Stimulated activated CD4-positive, alpha-beta T cell treated with anti-CD3 and anti-CD28 coated beads, Interleukin-2, amount 100 ng/mL, for 24 hours (primary cell): ENCODE measurements around the gene KCNMB4.
"Not testable (repeated sequence)": the region's sequence is repeated elsewhere in the genome, so short reads cannot be mapped to it uniquely, and the experiment has no call there.

Experiments used
- DNase-seq, 2 donors: peaks; one replicate each; pipeline ENCODE4 v3.0.0-alpha.2; 2020

Gene KCNMB4

DNA sequence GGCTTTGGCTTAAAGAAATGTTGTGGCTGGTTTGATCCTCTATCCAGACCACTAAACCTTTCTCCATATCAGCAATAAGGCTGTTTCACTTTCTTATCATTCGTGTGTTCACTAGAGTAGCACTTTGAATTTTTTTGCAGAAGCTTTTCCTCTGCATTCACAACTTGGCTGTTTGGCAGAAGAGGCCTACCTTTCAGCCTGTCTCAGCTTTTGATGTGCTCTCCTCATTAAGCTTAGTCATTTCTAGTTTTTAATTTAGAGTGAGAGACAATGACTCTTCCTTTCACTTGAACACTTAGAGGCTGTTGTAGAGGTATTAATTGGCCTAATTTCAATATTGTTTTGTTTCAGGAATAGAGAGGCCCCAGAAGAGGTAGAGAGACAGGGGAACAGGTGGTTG is 13.8 kb downstream of the KCNMB4 start:
- no peak for DNase-seq

DNA sequence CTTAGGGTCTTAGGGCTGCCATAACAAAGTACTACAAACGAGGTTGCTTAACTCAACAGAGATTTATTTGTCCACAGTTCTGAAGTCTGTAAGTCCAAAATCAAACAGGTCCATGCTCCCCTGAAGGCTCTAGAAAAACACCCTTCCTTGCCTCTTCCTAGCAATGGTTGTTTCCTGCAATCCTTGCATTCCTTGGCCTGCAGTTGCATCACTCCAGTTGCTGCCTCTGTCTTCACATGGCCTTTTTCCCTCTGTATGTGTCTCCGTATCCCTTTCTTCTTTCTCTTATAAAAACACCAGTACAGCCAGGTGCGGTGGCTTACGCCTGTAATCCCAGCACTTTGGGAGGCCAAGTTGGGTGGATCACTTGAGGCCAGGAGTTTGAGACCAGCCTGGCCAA is 17.4 kb downstream of the KCNMB4 start:
- DNase-seq = no peak

DNA sequence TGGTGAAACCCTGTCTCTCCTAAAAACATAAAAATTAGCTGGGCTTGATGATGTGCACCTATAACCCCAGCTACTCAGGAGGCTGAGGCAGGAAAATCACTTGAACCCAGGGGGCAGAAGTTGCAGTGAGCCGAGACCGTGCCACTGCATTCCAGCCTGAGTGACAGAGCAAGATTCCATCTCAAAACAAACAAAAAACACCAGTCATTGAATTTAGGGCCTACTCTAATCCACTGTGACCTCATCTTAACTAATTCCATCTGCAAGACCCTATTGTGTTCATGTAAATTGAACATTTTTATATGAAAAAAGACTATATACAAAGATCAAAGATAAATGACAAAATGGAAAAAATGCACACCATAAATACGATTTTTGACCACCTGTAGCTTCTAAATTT is 17.8 kb downstream of the KCNMB4 start:
- DNase-seq = no peak

DNA sequence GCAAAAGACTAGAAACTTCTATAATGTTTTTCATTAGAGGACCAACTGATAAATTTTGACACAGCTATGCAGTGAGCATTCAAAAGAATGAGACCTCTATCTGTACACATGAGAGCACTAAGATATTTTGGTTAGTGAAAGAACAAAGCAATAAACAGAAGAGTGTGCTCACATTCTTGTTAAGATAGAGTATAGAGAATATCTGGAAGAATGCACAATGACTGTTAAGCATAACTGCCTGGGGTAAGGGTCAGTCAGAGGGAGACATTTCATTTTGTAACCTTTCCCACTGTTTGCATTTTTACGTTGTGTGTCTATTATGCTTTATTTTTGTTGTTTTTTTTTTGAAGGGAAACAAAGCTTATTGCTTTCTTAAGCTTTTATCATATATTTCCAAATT is 20.7 kb downstream of the KCNMB4 start:
- no peak for DNase-seq

DNA sequence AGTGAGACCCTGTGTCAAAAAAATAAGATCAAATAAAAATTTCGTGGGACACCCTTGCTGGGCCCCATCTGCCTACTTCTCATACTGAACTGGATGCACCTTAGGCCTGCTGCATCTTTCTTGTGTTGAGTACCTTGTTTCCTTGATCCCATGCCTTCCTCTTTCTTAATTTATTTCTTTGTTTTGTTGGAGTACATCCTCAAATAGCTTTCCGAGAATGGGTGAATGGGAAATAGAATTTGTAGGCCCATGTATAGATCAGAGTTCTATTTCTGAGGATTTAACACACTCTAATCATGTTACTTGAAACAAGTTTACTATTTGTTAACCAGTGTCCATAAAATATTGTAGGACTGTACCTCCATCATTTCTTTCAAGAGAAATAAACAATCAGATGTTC is 23.6 kb downstream of the KCNMB4 start:
- DNase-seq = no peak

DNA sequence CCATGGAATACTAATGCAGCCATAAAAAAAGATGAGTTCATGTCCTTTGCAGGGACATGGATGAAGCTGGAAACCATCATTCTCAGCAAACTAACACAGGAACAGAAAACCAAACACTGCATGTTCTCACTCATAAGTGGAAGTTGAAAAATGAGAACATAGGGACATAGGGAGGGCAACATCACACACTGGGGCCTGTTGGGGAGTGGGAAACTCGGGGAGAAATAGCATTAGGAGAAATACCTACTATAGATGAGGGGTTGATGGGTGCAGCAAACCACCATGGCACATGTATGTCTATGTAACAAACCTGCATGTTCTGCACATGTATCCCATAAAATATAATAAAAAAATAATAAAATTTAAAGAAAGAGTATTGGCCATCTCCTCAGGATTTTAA is 26.5 kb downstream of the KCNMB4 start:
- not testable (repeated sequence) for DNase-seq

DNA sequence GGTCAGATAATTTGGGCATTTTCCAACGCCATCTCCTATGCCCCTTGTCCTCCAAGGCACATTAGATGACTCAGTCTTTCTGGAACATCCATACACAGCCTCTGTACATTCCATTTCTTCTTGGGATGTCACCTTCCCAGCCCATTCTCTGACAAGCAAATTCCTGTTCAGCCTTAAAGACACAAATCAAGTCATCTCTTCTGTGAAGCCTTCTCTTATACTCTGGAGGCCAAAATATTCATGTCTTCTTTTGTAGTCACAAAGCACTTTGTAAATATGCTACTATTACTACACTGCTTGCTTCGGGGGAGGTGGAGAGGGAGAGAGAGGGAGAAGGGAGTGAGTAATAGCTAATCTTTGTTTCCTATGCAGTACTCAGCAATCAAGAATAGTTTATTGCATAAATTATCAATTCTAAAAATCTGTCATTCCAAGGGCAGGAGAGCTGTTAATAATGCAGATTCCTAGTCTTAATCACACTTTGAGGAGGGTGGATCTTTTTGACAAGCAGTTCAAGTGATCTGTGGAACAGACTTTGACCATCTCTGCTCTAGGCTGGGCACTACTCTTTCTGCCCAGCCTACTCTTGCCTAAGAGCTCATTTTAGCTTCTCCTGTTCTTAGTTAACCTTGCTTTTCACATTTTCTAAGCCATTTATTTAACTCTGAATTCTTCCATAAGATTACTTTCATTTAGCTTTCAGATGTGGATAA is 27.9 kb downstream of the KCNMB4 start:
- no peak for DNase-seq

DNA sequence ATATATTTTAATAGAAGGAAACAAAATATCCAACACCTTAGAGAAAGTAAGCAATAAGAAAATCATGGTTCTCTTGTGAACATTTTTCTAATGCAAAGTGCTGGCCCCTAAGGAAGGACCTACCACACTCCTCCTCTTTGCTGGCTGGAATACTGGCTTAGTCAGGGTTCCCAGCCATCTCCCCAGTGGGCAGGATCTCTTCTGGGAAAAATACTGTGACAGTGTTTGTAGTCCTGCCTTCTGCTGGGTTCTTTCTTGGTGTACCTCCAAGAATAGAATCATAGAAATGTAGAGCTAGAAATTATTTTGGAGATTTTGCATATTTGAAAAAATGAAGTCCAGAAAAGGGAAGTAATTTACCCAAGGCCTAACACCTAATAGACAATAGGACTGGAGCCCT is 31.9 kb downstream of the KCNMB4 start:
- no peak for DNase-seq

DNA sequence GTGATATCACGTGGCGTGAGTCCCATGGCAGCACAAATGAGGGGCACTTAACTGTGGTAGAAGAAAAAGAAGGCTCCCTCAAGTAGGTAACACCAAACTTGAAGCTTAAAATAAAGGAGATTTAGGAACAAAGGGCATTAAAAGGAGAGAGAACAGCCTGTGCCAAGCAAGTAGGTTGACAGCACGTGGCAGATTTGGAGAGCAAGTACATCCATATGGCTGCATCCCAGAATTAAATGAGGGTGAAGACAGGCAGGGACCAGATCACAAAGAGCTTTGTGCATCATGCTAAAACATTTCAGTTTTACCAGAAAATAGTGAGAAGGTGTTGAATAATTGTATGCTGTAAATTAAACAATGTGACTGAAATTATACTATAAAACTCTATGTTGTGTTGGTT is 32.8 kb downstream of the KCNMB4 start:
- DNase-seq = no peak

DNA sequence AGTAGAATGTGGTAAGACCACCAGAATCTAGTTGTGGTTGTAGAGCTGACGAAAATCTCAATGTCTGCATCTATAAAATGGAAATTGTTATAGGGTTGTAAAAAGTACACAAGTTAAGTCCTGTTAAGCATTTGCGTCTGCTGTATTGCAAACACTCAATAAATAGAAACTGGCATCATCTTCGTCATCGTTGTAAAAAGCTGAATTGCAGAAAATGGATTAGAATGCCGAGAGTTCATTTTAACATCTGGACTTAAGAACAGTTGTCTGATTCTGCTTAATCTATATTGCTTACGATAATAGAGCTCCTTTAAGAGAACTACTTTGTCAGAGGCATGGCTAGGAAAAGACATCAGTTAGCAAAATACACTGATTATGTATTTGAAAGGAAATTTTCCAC is 33.2 kb downstream of the KCNMB4 start:
- no peak for DNase-seq

DNA sequence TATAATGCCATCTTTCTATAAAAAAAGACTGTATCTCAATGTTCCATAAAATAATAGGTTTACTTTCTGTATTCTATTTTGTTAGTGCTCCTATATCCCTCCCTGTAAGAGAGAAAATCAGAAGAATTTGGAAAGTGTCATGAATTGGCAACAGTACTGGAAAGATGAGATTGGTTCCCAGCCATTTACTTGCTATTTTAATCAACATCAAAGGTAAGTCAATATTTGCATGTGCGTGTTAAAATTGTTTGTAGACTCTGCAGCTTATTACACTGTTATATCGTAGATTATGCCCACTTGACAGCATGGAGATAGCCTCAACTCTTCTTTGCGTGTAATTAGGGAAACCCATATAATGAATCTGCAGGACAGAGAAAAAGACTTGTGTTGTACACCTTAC is 34.0 kb downstream of the KCNMB4 start:
- DNase-seq = no peak

DNA sequence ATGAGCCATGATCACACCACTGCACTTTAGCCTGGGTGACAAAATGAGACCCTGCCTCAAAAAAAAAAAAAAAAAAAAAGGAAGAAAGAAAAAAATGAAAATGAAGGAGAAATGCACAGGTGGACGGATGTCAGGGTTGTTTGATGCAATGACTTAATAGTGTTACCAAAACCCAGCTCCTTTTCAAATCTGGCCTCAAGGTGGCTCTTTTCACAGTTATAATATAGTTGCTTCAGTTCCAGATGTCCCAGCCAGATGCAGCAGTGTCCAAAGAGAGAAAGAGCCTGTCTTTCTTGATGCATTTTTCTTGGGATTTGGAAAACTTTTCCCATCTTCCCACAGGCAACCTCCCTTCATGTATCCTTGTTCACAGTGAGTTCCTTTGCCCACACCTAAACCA is 36.5 kb downstream of the KCNMB4 start:
- no peak for DNase-seq

DNA sequence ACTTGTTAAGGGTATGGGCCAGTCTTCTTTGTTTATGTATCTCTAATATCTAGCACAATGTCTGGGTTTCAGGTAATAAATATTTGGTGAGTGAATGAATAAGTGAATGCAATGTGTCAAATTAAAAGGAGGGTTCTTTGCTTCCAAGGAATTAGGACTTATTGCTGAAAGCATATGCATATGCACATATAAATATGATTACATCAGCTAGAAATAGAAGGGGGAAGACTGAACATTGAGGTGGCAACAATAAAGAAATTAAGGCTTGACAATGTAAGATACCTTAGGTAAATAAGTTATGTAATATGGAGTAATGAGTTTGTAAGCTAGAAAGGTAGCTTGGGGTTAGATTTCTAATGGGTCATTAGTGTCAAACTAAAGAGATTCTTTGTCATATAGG is 37.7 kb downstream of the KCNMB4 start:
- DNase-seq = no peak

DNA sequence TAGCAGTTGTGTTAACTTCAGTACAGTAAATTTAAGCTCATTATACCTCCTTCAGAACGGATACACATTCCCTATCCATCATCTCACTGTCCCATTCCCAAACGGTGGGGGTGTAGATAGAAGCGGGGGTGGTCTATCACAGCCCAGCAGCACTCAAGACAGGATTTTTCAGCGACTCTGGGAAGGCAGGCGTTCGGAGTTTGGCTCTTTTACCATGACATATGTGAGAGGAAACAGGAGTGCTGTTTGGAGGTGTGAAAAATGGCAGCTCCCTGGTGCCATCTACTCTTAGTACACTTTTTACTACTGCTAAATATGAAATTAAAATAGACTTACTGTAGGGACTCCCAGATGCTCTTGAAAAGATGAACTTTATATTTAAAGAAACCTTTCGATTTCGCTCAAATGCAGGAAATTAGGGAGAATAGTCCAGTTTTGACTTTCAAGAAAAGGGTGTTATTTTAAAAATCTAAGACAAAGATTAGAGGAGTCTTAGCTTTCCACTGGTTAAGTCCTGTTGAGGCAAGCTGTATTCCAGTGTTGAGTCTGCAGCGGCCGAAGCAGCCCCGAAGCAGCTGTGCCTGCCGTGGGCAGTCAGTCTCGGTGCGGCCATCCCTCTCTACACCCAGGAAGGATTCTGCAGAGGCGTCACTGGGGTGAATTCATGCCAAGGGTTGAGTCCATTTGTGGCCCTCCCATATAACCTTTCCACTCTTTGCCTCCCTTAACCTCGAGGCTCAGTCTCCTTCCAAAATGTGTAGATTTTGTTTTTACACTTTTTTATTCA is 42.1 kb downstream of the KCNMB4 start:
- DNase-seq = no peak

DNA sequence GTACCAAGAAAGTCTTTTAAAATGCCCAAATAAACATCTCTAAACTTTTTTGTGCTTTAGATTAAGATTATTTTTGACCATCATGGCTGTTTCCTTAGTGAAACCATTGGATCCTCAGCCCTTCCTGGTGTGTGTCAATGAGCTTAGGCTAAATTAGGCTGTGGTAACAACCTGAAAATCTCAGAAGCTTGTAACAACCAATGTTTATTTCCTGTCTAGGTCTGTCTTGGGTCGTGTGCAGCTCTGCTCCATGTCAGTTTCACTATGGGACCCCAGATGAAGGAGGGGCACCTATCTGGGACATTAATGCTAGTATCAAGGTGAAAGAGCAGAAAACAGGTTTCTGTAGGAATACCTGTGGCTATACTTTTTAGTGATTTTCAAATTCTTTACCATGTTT is 49.9 kb downstream of the KCNMB4 start:
- no peak for DNase-seq

DNA sequence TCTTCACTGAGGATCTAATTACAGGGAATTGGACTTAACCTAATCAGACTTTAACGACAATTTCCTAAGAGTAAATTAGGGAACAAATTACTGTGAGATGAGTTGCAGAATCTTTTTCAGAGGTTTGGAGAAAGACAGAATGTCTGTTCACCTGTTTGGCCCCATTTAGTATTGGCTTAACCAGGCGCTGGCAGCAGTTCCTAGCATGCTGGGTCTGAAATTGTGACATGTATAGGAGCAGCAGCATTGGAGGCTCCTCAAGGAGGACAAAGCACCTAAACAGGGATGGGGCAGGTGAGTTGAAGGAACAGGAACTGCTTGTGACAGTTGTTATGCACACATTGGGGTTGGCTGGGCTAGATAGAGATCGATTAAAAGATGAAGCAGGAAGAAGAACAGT is 51.0 kb downstream of the KCNMB4 start:
- no peak for DNase-seq

DNA sequence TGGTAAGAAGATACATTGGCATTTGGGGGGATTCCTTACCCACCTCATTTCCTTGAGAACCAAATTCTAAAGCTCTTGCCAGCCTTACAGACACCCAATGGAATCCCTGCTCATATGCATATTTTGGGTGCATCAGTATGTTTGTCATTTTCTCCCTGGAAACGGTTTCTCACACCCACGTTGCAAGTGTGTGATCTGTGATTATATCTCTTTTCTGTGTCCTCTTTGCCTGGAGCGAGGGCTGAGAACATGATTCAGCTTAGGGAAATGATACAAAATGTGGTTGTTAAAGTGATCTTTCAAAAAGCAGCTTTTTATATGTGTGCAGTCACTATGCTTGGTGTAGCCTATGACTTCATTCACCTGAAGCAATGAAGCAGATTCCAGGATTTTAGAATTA is 52.0 kb downstream of the KCNMB4 start:
- no peak for DNase-seq

DNA sequence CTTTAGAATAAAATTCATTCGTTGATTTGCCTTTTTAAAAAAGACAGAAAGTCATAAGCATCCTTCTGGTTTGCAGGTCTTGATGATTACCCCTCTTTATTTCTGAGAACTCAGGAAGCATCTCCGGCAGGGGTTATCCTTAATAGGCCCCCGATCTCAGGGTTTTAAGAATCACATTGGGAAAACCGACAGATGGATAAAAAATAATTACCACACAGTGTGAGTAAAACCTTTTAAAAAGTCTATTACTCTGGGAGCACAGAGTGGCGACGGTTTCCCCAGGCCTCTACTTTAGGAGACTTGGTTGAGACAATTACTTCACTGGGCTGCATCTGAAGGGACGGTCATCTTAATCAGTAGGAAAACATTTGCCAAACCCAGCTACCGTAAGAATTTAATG is 56.5 kb downstream of the KCNMB4 start:
- no peak for DNase-seq

DNA sequence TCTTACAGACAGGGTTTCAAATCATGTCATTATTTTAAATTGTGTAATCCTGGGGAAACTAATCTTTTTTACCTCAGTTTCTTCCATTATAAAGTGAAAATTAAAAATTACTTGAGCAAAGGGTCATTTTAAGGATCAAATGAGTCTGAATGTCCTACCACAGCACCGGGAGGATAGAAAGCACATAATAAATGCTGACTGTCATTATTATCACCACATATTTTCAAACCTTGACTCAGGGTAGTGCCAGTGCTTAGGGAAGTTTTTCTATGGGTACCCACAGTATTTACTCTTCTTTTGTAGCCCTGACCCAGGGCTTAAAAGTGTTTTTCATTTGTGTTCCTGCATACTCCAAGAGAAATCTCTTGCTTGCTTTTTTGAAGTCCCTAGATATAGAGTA is 60.5 kb downstream of the KCNMB4 start:
- no peak for DNase-seq

DNA sequence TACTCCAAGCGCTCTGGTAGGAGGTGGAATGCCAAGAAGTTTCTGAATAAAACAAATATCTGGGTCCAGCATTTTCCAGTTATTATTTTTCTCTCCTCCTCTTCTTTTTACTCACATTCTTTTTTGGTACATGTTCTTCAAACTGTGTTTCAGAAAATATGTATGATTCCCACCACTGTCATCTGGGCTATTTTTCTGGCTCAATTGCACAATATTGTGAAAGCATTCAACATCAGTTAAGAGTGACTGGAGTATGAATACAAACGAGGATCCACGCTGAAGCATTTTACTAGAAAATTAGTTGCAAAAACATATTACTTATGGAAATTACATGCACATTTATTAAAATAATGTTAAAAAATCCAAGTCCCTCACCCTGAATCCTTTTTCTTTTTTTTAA is 61.5 kb downstream of the KCNMB4 start:
- no peak for DNase-seq

DNA sequence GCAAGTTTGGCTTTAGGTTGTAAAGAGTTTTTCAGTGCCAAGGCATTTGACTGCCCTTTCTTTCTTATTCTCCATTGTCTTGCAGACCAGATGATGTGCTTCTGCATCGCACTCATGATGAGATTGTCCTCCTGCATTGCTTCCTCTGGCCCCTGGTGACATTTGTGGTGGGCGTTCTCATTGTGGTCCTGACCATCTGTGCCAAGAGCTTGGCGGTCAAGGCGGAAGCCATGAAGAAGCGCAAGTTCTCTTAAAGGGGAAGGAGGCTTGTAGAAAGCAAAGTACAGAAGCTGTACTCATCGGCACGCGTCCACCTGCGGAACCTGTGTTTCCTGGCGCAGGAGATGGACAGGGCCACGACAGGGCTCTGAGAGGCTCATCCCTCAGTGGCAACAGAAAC is 64.3 kb downstream of the KCNMB4 start:
- no peak for DNase-seq

DNA sequence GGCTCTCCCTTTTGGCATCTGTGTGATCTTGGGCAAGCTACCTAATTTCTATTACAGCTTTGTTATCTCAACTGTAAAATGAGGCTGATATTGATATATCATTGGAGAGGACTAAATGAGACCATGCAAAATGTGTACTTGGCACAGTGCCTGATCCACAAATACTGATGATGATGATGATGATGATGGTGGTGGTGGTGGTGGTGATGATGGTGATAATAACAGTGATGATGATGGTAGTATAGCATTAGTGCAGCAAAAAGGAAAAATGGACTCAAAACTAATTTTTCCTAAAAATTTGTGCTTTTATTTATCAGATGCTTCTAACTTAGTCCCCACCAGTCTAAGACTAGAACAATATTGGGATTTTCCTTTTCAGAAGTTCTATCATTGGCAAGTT is 70.7 kb downstream of the KCNMB4 start:
- no peak for DNase-seq

DNA sequence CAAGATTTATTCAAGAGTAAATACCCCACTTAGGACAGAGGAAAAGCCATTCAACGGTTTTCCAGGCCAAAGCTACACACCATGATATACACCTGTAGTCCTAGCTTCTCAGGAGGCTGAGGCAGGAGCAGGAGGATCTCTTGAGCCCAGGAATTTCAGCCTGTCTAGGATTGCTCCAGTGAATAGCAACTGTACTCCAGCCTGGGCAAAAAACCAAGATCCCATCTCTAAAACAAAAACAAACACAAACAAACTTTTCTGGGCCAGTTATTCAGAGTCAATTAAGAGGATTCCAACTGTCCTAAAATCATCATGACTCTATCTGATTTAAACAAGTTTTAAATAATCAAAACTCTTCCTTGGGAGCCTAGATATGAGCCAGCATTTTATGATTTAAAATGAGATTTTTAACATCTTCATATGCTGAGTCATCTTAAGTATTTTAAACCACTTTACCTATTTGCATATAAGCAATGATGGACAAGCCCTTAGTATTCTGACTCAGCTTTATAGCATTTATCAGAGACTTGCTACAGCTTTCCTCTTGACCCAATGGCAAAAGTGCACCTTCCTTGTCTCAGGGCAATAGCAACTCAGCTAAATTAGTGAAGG is 77.1 kb downstream of the KCNMB4 start:
- no peak for DNase-seq

DNA sequence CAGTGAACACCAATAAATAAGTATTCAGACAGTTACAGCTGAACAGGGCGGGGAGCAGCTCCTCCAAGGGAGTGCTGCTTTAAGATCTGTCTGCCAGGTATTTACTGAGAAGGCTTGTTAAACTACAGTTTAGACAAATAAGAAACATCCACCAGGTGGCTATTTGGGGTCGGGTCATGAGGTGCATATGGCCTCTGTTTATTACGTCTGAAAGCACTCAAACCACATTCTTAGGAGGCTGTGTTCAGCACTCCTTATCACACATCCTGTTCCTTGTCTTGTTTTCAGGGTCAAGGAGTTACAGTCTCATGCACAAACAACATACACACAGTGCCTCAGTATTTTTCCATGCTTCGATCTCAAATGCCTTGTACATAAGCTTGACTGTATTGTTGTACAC is 78.8 kb downstream of the KCNMB4 start:
- DNase-seq = no peak
